ENCODE measurements around the gene NKX2-8.

NKX2-8 gene

DNA sequence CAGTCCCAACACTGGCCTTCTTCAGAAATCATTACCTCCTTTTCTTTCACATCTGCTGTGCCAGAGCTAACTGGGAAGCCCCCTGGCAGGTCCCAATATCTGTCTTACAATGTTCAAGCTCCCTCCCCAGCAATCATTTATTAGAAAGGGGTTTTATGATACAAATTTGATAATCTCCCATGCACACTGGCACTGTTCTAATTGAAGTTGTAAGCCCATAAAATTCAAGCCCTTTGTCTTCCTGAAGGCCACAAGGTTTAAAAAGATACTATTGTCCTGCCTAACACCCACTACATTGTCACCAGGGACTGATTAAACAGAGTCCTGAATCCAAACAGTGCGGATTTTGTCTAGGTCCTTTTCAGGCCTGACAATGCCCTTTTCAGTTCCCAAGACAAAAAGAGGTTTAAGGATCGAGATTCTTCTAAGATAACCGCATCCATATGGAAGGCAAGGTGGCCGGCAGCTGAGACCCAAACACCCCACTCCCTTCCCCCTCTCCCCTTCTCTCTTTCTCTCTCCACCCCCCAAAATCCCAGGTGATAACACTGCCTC, 3.3 kb downstream of the NKX2-8 start:
- TF ChIP-seq, protein P1, sequence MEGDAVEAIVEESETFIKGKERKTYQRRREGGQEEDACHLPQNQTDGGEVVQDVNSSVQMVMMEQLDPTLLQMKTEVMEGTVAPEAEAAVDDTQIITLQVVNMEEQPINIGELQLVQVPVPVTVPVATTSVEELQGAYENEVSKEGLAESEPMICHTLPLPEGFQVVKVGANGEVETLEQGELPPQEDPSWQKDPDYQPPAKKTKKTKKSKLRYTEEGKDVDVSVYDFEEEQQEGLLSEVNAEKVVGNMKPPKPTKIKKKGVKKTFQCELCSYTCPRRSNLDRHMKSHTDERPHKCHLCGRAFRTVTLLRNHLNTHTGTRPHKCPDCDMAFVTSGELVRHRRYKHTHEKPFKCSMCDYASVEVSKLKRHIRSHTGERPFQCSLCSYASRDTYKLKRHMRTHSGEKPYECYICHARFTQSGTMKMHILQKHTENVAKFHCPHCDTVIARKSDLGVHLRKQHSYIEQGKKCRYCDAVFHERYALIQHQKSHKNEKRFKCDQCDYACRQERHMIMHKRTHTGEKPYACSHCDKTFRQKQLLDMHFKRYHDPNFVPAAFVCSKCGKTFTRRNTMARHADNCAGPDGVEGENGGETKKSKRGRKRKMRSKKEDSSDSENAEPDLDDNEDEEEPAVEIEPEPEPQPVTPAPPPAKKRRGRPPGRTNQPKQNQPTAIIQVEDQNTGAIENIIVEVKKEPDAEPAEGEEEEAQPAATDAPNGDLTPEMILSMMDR (IDR thresholded peaks at IDR 0.05; ENCODE audit: low read depth, low read length): no peak
- TF ChIP-seq EZH2phosphoT487 (IDR thresholded peaks at IDR 0.05; ENCODE audit: low read depth): no peak
- Histone ChIP-seq H3K27me3 (ENCODE audit: low read depth, low read length) (no peaks in the 10 kb centered on the region), H3K9ac (ENCODE audit: low read length) (no peak overlapping the region), H4K20me1 (ENCODE audit: insufficient read depth, low read length) (no peaks in the 10 kb centered on the region), H3K4me3 (ENCODE audit: low read length) (no peak overlapping the region), H3K4me1 (ENCODE audit: low read length) (no peaks in the 10 kb centered on the region; the same call in 1 of the 2 replicates), H3K4me2 (ENCODE audit: low read length) (no peak overlapping the region), H3K9me3 (ENCODE audit: insufficient read depth, low read length) (no peaks in the 10 kb centered on the region), H2AFZ (ENCODE audit: low read depth, low read length) (no peak overlapping the region), H3K79me2 (ENCODE audit: low read length) (no peaks in the 10 kb centered on the region), H3K27ac (ENCODE audit: low read length) (no peak overlapping the region), H3K36me3 (replicated peaks; ENCODE audit: low read depth, low read length) (no peaks in the 10 kb centered on the region)

DNA sequence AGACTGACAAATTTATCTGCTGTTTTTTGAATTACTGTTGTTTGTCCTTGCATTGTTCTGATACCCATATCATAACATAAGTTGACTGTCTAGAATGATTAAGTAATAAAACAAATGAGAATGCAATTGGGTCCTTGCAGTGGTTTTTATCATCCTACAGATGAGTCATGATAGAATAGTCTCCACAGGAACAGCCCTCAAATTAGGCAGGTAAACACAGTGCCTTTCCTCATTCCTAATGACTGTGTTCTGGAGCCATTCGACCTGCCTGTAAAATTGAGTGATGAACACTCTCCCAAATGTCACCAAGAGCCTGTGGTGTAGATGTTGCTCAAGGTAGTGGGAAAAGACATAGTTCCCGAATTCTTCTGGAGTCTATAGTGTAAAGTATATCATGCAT, 12.3 kb downstream of the NKX2-8 start:
- Histone ChIP-seq H3K27me3 (ENCODE audit: low read depth, low read length) (no peaks in the 10 kb centered on the region), H3K4me3 (ENCODE audit: low read length) (no peak overlapping the region), H4K20me1 (ENCODE audit: insufficient read depth, low read length) (no peaks in the 10 kb centered on the region), H3K27ac (ENCODE audit: low read length) (no peak overlapping the region), H2AFZ (ENCODE audit: low read depth, low read length) (no peak overlapping the region), H3K4me2 (ENCODE audit: low read length) (no peak overlapping the region), H3K9me3 (ENCODE audit: insufficient read depth, low read length) (no peaks in the 10 kb centered on the region), H3K9ac (ENCODE audit: low read length) (no peak overlapping the region), H3K36me3 (replicated peaks; ENCODE audit: low read depth, low read length) (no peaks in the 10 kb centered on the region), H3K4me1 (ENCODE audit: low read length) (no peaks in the 10 kb centered on the region; the same call in 1 of the 2 replicates), H3K79me2 (ENCODE audit: low read length) (no peaks in the 10 kb centered on the region)
- no peak for TF ChIP-seq EZH2phosphoT487 (IDR thresholded peaks at IDR 0.05; ENCODE audit: low read depth)
- TF ChIP-seq, protein P1 (IDR thresholded peaks at IDR 0.05; ENCODE audit: low read depth, low read length): no peak

DNA sequence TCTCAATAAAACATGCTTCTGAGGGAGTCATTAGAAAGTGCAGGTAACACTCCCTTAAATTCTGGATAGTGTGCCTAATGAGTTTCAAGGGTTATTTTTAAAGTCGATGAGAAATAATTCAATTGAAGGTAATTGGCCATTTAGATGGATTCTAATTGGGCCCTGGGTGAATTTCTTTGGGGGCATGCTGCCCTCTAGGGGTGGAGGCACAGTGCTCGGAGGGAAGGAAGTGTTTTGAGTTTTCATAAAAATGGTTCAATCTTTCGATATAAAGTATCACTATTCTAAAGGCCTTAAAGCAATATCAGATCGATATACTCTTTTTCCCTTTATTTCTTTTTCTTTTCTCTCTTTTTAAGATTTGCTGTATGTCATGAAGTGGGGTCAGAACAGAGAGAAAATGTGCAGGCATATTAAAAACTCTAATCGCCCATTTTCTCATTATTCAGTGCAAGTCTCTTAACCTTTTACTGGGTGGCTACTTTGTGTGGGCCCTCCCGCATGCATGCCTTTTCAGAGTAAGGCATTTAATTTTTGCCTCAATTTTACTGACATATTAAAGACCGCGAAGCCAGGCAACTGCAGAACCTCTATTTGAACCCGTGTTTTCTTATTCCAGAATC, 25.5 kb downstream of the NKX2-8 start:
- H3K79me2 ChIP-seq (ENCODE audit: low read length): no peaks in the 10 kb centered on the region
- TF ChIP-seq, protein P1 (IDR thresholded peaks at IDR 0.05; ENCODE audit: low read depth, low read length): peak; percentile 92
- no peak for TF ChIP-seq EZH2phosphoT487 (IDR thresholded peaks at IDR 0.05; ENCODE audit: low read depth)
- no peak overlapping the region for H3K27ac ChIP-seq (ENCODE audit: low read length)
- no peaks in the 10 kb centered on the region for H3K27me3 ChIP-seq (ENCODE audit: low read depth, low read length)
- H3K4me1 ChIP-seq (ENCODE audit: low read length): peaks cover 15% of the 10 kb centered on the region; the same call in 1 of the 2 replicates
- H3K4me2 ChIP-seq (ENCODE audit: low read length): peak overlapping the region; percentile 53
- H3K36me3 ChIP-seq (replicated peaks; ENCODE audit: low read depth, low read length): no peaks in the 10 kb centered on the region
- H3K9ac ChIP-seq (ENCODE audit: low read length): peak overlapping the region; percentile 12; the same call in 1 of the 2 replicates
- peak overlapping the region; percentile 39; the same call in 1 of the 2 replicates for H3K4me3 ChIP-seq (ENCODE audit: low read length)
- peak overlapping the region; percentile 92 for H2AFZ ChIP-seq (ENCODE audit: low read depth, low read length)
- no peaks in the 10 kb centered on the region for H3K9me3 ChIP-seq (ENCODE audit: insufficient read depth, low read length)
- no peaks in the 10 kb centered on the region for H4K20me1 ChIP-seq (ENCODE audit: insufficient read depth, low read length)

DNA sequence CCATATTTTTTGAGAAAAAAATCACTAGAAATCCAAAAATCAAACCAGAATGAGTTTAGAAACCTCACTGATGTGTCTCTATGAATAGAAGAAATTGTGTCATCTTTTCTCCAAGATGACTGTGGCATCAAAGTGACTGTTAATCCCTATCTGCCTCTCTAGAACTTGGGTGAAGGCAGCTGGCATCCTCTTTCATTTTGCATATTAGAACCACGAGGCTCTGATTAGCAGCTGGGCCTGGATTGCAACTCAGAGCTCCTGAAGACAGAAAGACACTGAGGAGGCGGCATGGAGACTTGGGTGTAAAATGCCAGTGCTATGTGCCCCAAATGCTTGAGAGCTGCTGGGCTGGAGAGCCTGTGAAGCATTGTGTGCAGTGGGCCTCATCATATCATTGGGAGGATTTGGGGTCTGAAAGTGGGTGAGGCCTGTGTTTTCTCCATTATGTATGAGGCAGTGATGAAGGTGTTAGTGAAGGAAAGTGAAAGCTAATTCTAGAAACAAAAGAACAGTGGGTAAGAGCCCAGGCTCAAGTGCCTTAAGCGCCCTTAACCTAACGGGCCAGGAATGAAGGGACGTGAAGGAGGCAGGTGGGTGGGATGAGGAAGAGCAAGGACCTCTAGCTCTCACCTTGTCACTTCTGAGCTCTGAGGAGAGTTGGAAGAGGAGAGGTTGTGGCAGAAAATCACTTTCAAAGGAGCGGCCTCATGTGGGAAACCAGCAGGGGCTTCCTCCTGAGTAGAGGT, 26.2 kb downstream of the NKX2-8 start:
- Histone ChIP-seq H3K4me1 (ENCODE audit: low read length) (peaks cover 15% of the 10 kb centered on the region; the same call in 1 of the 2 replicates), H2AFZ (ENCODE audit: low read depth, low read length) (peak overlapping the region; percentile 16; the same call in 1 of the 2 replicates), H3K79me2 (ENCODE audit: low read length) (no peaks in the 10 kb centered on the region), H3K9me3 (ENCODE audit: insufficient read depth, low read length) (no peaks in the 10 kb centered on the region), H3K27ac (ENCODE audit: low read length) (no peak overlapping the region), H3K27me3 (ENCODE audit: low read depth, low read length) (no peaks in the 10 kb centered on the region), H3K4me2 (ENCODE audit: low read length) (no peak overlapping the region), H3K36me3 (replicated peaks; ENCODE audit: low read depth, low read length) (no peaks in the 10 kb centered on the region), H4K20me1 (ENCODE audit: insufficient read depth, low read length) (no peaks in the 10 kb centered on the region), H3K9ac (ENCODE audit: low read length) (no peak overlapping the region), H3K4me3 (ENCODE audit: low read length) (no peak overlapping the region)
- TF ChIP-seq, protein P1 (IDR thresholded peaks at IDR 0.05; ENCODE audit: low read depth, low read length): no peak
- TF ChIP-seq EZH2phosphoT487 (IDR thresholded peaks at IDR 0.05; ENCODE audit: low read depth): no peak
